Kidney (tissue), 14 donors: ENCODE results near the gene DIPK1B. TPM values are rescaled to one million over a fixed set of nuclear protein-coding genes. Genes with fewer than 3 reads are reported as not detected.

Source experiments
- DNase-seq, 5 donors: peaks; one replicate each; pipeline ENCODE4 v3.0.0-alpha.2; 2013 to 2020
- FAIRE-seq: peaks from 2 replicates; lab custom pipeline; 2012; peaks lifted over from hg19 to GRCh38; lab: Jason Lieb, UNC
- H3K27ac ChIP-seq, 2 donors: one replicate each; pipeline ENCODE4 v1.7.0; 2013; ENCODE audit warnings: low read depth in 2 of 2, low read length in 2 of 2, inconsistent platforms in 1 of 2
- H3K27me3 ChIP-seq: one replicate; pipeline ENCODE4 v1.7.1; 2013; ENCODE audit warnings: low read length, inconsistent platforms; ENCODE audit not compliant: control insufficient read depth, insufficient read depth
- H3K36me3 ChIP-seq, 3 donors: one replicate each; pipeline versions ENCODE4 v1.7.0 to v1.7.1; 2013; ENCODE audit warnings: low read length in 3 of 3, control low read depth in 1 of 3, inconsistent platforms in 1 of 3; ENCODE audit not compliant: insufficient read depth in 3 of 3, control insufficient read depth in 2 of 3
- H3K4me1 ChIP-seq, 3 donors: one replicate each; pipeline versions ENCODE4 v1.7.0 to v1.7.1; 2013; ENCODE audit warnings: low read length in 3 of 3, inconsistent platforms in 1 of 3, low read depth in 1 of 3; ENCODE audit not compliant: control insufficient read depth in 2 of 3, insufficient read depth in 2 of 3
- H3K4me3 ChIP-seq, 3 donors: one replicate each; pipeline versions ENCODE4 v1.7.0 to v1.8.1; 2013; ENCODE audit warnings: low read length in 3 of 3, control low read depth in 1 of 3, inconsistent platforms in 1 of 3
- H3K9ac ChIP-seq, 3 donors: one replicate each; pipeline versions ENCODE4 v1.7.0 to v1.7.1; 2013; ENCODE audit warnings: low read length in 3 of 3, control low read depth in 1 of 3, inconsistent platforms in 1 of 3
- H3K9me3 ChIP-seq, 3 donors: one replicate each; pipeline versions ENCODE4 v1.7.0 to v1.7.1; 2013; ENCODE audit warnings: low read length in 3 of 3, control low read depth in 1 of 3, inconsistent platforms in 1 of 3; ENCODE audit not compliant: control insufficient read depth in 2 of 3, insufficient read depth in 1 of 3
- CTCF ChIP-seq: IDR thresholded peaks from 3 replicates; pipeline ENCODE4 v1.5.1; 2012; ENCODE audit warnings: mild to moderate bottlenecking, moderate library complexity, borderline replicate concordance; ENCODE audit not compliant: insufficient read depth; ENCODE audit errors: extremely low read depth
- intact Hi-C: fragments of 100-400 bp; cut with DNase I; formaldehyde crosslinking; loops from one replicate; pipeline ENCODE4 v1.11.1; 2022
- polyA plus RNA-seq: library from polyadenylated mRNA; stranded (reverse); fragments of 350-450 nt; fragmentation: Illumina TruSeq; extraction: RNeasy Lipid Tissue Mini Kit (QIAGEN cat#74804); gene quantifications from one replicate; pipeline ENCODE4 v1.2.3, GENCODE V29; 2014; ENCODE audit warnings: low read depth, low replicate concordance; ENCODE audit not compliant: insufficient read depth
- total RNA-seq: library from RNA; stranded (reverse); fragmentation: NEBNext Ultra II Directional; extraction: Animal tissue kit (Norgen Biotek cat#: 25700); gene quantifications from one replicate; pipeline ENCODE4 v1.2.1, GENCODE V29; 2021
- donor health status: control.
- donor health status: control.
- donor health status: control.
- donor health status: control.
- donor health status: control.
- donor health status: DM: yes; HTN: yes; CAD: no.
- donor health status: Normal renal cell carcinoma (clear cell type).

DIPK1B gene
- total and polyA plus RNA-seq, 2 donors from 2014 or later: 7.5 to 22.6 TPM

GRCh38 chr9:136675477-136676296 is 36.7 kb upstream of the DIPK1B start:
- FAIRE-seq (no peak), DNase-seq (no peak)
- no peaks in the 10 kb centered on the region for H3K27me3 ChIP-seq
- H3K4me3 ChIP-seq: no peak overlapping the region
- peaks cover 0 to 3% (median 0%) of the 10 kb centered on the region in 3 donors for H3K36me3 ChIP-seq
- no peak for TF ChIP-seq CTCF
- no peak overlapping the region for H3K9ac ChIP-seq
- no peaks in the 10 kb centered on the region for H3K9me3 ChIP-seq
- H3K27ac ChIP-seq: peak overlapping the region in 1 of 2 donors; percentile 41
- peaks cover 0 to 21% (median 0%) of the 10 kb centered on the region in 3 donors for H3K4me1 ChIP-seq
- intact Hi-C loops: no loop called here

GRCh38 chr9:136676297-136676794 is 36.0 kb upstream of the DIPK1B start:
- no peak overlapping the region for H3K27ac ChIP-seq
- no peak for DNase-seq
- peaks cover 0 to 21% (median 0%) of the 10 kb centered on the region in 3 donors for H3K4me1 ChIP-seq
- H3K27me3 ChIP-seq: no peaks in the 10 kb centered on the region
- H3K9ac ChIP-seq: no peak overlapping the region
- H3K36me3 ChIP-seq: peaks cover 0 to 3% (median 0%) of the 10 kb centered on the region in 3 donors
- no peak for FAIRE-seq
- TF ChIP-seq CTCF: no peak
- intact Hi-C loops: no loop called here
- no peaks in the 10 kb centered on the region for H3K9me3 ChIP-seq
- no peak overlapping the region for H3K4me3 ChIP-seq

GRCh38 chr9:136676920-136677686 is 35.3 kb upstream of the DIPK1B start:
- intact Hi-C loops: no loop called here
- Histone ChIP-seq H3K4me3 (no peak overlapping the region), H3K27me3 (no peaks in the 10 kb centered on the region), H3K4me1 (peaks cover 0 to 20% (median 0%) of the 10 kb centered on the region in 3 donors), H3K36me3 (peaks cover 0 to 3% (median 0%) of the 10 kb centered on the region in 3 donors), H3K9me3 (no peaks in the 10 kb centered on the region), H3K27ac (no peak overlapping the region), H3K9ac (no peak overlapping the region)
- TF ChIP-seq CTCF: no peak
- FAIRE-seq (no peak), DNase-seq (no peak)
